ENCODE measurements around the gene RAD9A.
A peak's percentile ranks its signal among the peaks of the same experiment; 100 is the strongest.

RAD9A gene

GRCh38 chr11:67400942-67401494 is 9.2 kb downstream of the RAD9A start (continued):
- TF ChIP-seq ZNF518A (tag by site-specific recombination; conservative IDR thresholded peaks at IDR 0.05; ENCODE audit: low read depth) (no peak), ZNF629 (tag by site-specific recombination; IDR thresholded peaks at IDR 0.05) (no peak), ZBTB7A (tag by site-specific recombination; IDR thresholded peaks at IDR 0.05; ENCODE audit: low read depth) (no peak), ZNF155 (tag by site-specific recombination; IDR thresholded peaks at IDR 0.05) (no peak), ZIC2 (tag by site-specific recombination; IDR thresholded peaks at IDR 0.05) (peak; percentile 72; the same call in 1 of the 2 replicates), ZSCAN16 (tag by site-specific recombination; IDR thresholded peaks at IDR 0.05) (no peak), ZBTB10 (tag by site-specific recombination; IDR thresholded peaks at IDR 0.05) (peak; percentile 53), GLIS2 (tag by site-specific recombination; IDR thresholded peaks at IDR 0.05) (peak; percentile 96), SCRT2 (tag by site-specific recombination; IDR thresholded peaks at IDR 0.05) (peak; percentile 58; the same call in 1 of the 2 replicates), ZNF792 (tag by site-specific recombination; IDR thresholded peaks at IDR 0.05) (no peak)

GRCh38 chr11:67401495-67402191 is 9.9 kb downstream of the RAD9A start, which contains the start of gene PPP1CA:
PPP1CA (minus strand) TSS chr11:67401858; CDS start chr11:67401782, 76 bp downstream.
- no peaks in the 10 kb centered on the region for H3K4me1 ChIP-seq (ENCODE audit: control insufficient read depth, insufficient read depth, low read length)
- H3K9me3 ChIP-seq (ENCODE audit: control insufficient read depth, insufficient read depth, low read depth, low read length): no peaks in the 10 kb centered on the region
- H3K36me3 ChIP-seq (ENCODE audit: control insufficient read depth in 2 of 2, insufficient read depth in 1 of 2, low read length in 2 of 2): peaks cover 0 to 39% of the 10 kb centered on the region in 2 experiments; a peak in 1 of 3 replicates
- peak within 1 kb of the TSS; percentile 79 for H3K4me3 ChIP-seq (ENCODE audit: low read depth, low read length)
- peak within 1 kb of the TSS; percentile 88 for H3K27ac ChIP-seq (ENCODE audit: extremely low read depth, low read depth, low read length)
- POLR2A ChIA-PET: interaction anchor here (0.7 to 3.3 kb wide), 26 partner anchors 9 to 228 kb away, joined by 3 to 53 read pairs (median 6); partner anchors contain the start of genes AIP, CORO1B, GPR152 and GSTP1
- CTCF ChIA-PET: interaction anchor here (0.5 to 2.8 kb wide), 26 partner anchors 9 to 475 kb away, joined by 3 to 20 read pairs (median 5); partner anchors contain the start of genes PITPNM1, RAD9A and TMEM134
- no peak for TF ChIP-seq ZNF580 (tag by site-specific recombination; IDR thresholded peaks at IDR 0.05)
- TF ChIP-seq ZNF561 (tag by site-specific recombination; IDR thresholded peaks at IDR 0.05; ENCODE audit: borderline replicate concordance): 0 out of 2 replicates have a peak, but pooled peaks have one; percentile 22
- no peak for TF ChIP-seq ZNF239 (tag by site-specific recombination; IDR thresholded peaks at IDR 0.05)
- TF ChIP-seq ZNF776 (tag by site-specific recombination; IDR thresholded peaks at IDR 0.05; ENCODE audit: borderline replicate concordance): no peak
- no peak for TF ChIP-seq TCF7L2 (IDR thresholded peaks at IDR 0.05; ENCODE audit: borderline replicate concordance, low read depth, low read length)
- 0 out of 2 replicates have a peak, but pooled peaks have one; percentile 34 for TF ChIP-seq ZBTB8A (tag by site-specific recombination; IDR thresholded peaks at IDR 0.05)
- peak; percentile 1; the same call in 1 of the 2 replicates for TF ChIP-seq ZNF335 (tag by site-specific recombination; conservative IDR thresholded peaks at IDR 0.05)
- TF ChIP-seq SP2 (tag by site-specific recombination; IDR thresholded peaks at IDR 0.05): peak; percentile 53
- no peak for TF ChIP-seq ZSCAN23 (tag by site-specific recombination; IDR thresholded peaks at IDR 0.05)
- TF ChIP-seq ZNF560 (tag by site-specific recombination; IDR thresholded peaks at IDR 0.05; ENCODE audit: borderline replicate concordance): no peak
- peak; percentile 10 for TF ChIP-seq ZBTB26 (tag by site-specific recombination; optimal IDR thresholded peaks at IDR 0.05)
- peak; percentile 4; the same call in 1 of the 2 replicates for TF ChIP-seq ZBTB10 (tag by site-specific recombination; IDR thresholded peaks at IDR 0.05)

Data from HEK293 (cell line).